IPS-20b (cell line): ENCODE data around the gene GUCA1A.
"Not testable (repeated sequence)": the region's sequence is repeated elsewhere in the genome, so short reads cannot be mapped to it uniquely, and the experiment has no call there.

Experiments
- H3K27ac ChIP-seq: one replicate; pipeline ENCODE4 v1.5.1; 2013; ENCODE audit warnings: low read length
- H3K27me3 ChIP-seq: 2 replicates; pipeline ENCODE4 v1.6.1; 2013; ENCODE audit warnings: mild to moderate bottlenecking, low read length, inconsistent platforms; ENCODE audit not compliant: insufficient read depth
- H3K36me3 ChIP-seq: 2 replicates; pipeline ENCODE4 v1.6.1; 2013; ENCODE audit warnings: low read depth, mild to moderate bottlenecking, inconsistent platforms, low read length, moderate library complexity; ENCODE audit not compliant: insufficient read depth
- H3K4me1 ChIP-seq: 2 replicates; pipeline ENCODE4 v1.6.1; 2013; ENCODE audit warnings: mild to moderate bottlenecking, control low read depth, inconsistent platforms, low read length, moderate library complexity; ENCODE audit not compliant: insufficient read depth
- H3K4me3 ChIP-seq: 2 replicates; pipeline ENCODE4 v1.5.1; 2013; ENCODE audit warnings: mild to moderate bottlenecking, low read length, inconsistent platforms
- H3K9ac ChIP-seq: 2 replicates; pipeline ENCODE4 v1.6.1; 2013; ENCODE audit warnings: low read depth, mild to moderate bottlenecking, inconsistent platforms, low read length, moderate library complexity
- H3K9me3 ChIP-seq: 2 replicates; pipeline ENCODE4 v1.6.1; 2013; ENCODE audit warnings: mild to moderate bottlenecking, low read depth, low read length, inconsistent platforms; ENCODE audit not compliant: insufficient read depth

The GUCA1A gene

DNA sequence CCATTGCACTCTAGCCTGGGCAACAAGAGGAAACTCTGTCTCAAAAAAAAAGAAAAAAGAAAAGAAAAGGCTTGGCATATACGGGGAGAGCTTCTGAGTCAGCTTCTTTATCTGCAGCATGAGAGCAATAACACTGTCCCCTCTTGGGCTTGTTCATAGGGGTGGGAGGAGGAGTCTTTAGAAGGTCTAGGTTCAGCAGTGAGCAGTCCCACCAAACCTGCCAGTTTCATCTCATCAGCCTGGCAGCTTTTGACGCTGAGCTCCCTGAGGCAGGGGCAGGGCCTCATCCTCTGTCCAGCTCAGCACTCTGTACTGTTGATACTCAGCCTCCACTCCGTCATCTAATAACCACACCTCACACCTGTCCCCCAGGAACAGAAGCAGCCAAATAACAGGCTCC, 25.1 kb upstream of the GUCA1A start:
- Histone ChIP-seq H3K9ac (no peak overlapping the region), H3K9me3 (no peaks in the 10 kb centered on the region), H3K4me3 (no peak overlapping the region), H3K27ac (no peak overlapping the region), H3K36me3 (no peaks in the 10 kb centered on the region), H3K4me1 (peaks cover 6% of the 10 kb centered on the region; the same call in 1 of the 2 replicates), H3K27me3 (peaks cover 5% of the 10 kb centered on the region; the same call in 1 of the 2 replicates)

DNA sequence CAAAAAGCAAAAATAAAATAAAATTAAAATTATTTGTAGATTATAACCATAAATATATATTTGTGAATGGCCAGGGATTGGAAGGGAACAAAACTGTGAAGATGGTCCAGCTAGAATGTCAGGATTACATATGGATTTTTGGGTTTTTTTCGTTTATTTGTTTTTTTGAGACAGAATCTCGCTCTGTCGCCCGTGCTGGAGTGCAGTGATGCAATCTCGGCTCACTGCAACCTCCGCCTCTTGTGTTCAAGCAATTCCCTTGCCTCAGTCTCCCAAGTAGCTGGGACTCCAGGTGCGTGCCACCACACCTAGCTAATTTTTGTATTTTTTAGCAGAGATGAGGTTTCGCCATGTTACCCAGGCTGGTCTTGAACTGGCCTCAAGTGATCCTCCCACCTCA, 22.9 kb upstream of the GUCA1A start:
- Histone ChIP-seq H3K36me3 (no peaks in the 10 kb centered on the region), H3K9me3 (no peaks in the 10 kb centered on the region), H3K4me1 (peaks cover 6% of the 10 kb centered on the region; the same call in 1 of the 2 replicates), H3K27me3 (no peaks in the 10 kb centered on the region; the same call in 1 of the 2 replicates), H3K9ac (no peak overlapping the region), H3K4me3 (no peak overlapping the region), H3K27ac (no peak overlapping the region)

DNA sequence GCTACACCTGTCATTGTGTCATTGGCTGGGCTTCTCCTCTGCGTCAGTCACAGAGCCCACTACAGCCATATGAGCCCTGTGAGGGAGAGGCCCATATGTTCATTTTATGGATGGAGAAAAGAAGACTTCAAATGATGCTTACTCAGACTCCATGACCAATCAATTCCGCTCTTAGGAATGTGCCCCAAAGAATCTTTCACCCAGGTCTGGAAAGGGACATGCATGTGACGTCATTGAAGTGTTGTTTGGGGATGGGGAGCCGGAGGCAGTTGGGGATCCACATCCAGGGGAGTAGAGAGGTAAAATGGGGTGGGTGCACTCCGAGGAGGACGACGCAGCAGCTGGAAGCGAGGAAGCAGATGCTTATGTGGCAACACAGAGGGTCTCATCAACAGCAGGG, 21.1 kb upstream of the GUCA1A start:
- Histone ChIP-seq H3K27me3 (no peaks in the 10 kb centered on the region; the same call in 1 of the 2 replicates), H3K36me3 (no peaks in the 10 kb centered on the region), H3K4me1 (peaks cover 10% of the 10 kb centered on the region; the same call in 1 of the 2 replicates), H3K9ac (no peak overlapping the region), H3K4me3 (no peak overlapping the region), H3K27ac (no peak overlapping the region), H3K9me3 (no peaks in the 10 kb centered on the region)

DNA sequence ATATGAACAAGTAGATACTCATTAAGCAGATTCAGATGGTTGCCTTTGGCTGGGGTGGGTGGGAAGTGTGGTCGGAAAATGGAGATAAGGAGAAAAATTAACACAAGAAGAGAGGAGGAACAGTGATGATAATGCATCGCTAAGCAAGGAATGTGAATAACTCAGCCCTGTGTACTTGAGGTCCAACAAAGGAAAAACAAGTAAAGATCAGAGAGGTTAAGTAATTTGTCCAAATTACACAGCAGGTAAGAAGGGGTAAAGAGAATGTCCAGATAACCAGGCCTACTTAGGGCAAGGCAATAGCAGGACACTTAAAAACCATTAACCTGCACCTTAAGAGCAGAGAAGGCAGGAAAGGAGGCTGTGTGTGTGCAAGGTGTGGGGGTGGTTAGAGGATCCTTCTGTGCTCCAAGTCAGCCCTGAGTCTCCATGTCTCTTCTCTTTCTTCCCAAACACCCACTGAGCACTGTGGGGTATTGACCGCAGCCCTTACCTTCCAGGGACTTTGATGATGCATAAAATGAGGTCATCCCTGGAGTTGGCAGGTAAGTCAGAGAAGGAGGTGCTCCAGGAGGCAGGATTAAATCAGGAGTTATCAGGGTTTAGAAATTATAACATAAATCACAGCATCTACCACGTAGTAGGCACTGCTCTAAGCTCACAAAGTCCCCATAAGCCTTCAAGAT, 20.5 kb upstream of the GUCA1A start:
- peaks cover 10% of the 10 kb centered on the region; the same call in 1 of the 2 replicates for H3K4me1 ChIP-seq
- not testable (repeated sequence) for H3K27me3 ChIP-seq, H3K4me3 ChIP-seq, H3K27ac ChIP-seq, H3K9me3 ChIP-seq, H3K9ac ChIP-seq, H3K36me3 ChIP-seq

DNA sequence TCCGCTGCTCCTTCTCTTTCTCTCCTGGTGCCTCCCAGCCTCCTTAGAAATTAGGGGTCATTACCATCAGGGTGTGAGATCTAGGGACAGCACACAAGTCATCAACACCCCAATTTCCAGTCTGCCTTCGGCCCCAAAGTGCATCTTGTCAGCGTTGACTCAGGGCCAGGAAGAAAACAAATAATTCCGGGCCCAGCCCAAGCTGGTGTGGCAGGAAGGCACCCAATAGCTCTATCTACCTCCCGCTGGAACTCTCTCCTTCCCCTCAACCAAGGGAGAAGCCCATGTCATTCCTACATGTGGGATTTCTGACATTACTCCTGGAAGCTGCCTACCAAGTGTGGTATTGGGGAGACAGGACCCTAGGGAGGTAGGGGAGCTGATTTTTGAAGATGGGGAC, 19.2 kb upstream of the GUCA1A start:
- H3K9ac ChIP-seq = no peak overlapping the region
- H3K9me3 ChIP-seq = no peaks in the 10 kb centered on the region
- no peaks in the 10 kb centered on the region for H3K36me3 ChIP-seq
- peaks cover 2% of the 10 kb centered on the region; the same call in 1 of the 2 replicates for H3K27me3 ChIP-seq
- no peak overlapping the region for H3K4me3 ChIP-seq
- H3K4me1 ChIP-seq = peaks cover 10% of the 10 kb centered on the region; the same call in 1 of the 2 replicates
- H3K27ac ChIP-seq = no peak overlapping the region

DNA sequence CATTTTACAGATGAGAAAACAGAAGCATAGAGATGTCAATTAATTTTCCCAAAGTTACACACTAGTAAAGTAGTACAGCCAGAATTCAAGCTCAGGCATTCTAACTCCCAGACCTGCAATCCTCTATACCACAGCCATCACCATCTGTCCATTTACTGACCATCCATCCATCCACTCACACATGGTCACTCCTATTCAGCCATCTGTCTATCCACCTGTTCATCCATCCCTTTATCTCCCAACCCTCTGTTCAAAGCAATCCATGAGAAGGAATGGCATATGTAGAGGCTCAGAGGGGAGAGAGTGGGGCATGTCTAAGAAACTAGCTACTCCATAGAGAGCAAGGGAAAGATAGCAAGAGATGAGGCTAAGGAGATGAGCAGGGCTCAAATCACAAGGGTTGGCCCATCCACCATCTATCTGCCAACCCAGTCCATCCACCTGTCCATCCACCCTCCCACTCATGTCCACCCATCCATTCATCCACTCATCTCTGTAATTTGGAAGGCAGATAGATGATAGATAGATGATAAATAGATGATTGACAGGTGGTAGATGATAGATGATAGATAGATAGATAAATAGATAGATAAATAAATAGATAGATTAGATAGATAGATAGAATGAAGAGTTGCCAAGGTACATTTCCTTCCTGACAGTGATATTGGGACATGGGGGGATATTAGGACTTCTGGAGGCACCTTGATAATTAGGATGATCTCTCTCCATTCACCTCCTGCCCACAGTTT, 18.5 kb upstream of the GUCA1A start:
- no peak overlapping the region for H3K9ac ChIP-seq
- no peaks in the 10 kb centered on the region for H3K9me3 ChIP-seq
- H3K36me3 ChIP-seq = no peaks in the 10 kb centered on the region
- H3K27ac ChIP-seq = no peak overlapping the region
- H3K27me3 ChIP-seq = peaks cover 5% of the 10 kb centered on the region; the same call in 1 of the 2 replicates
- H3K4me3 ChIP-seq = no peak overlapping the region
- H3K4me1 ChIP-seq = peaks cover 10% of the 10 kb centered on the region; the same call in 1 of the 2 replicates

DNA sequence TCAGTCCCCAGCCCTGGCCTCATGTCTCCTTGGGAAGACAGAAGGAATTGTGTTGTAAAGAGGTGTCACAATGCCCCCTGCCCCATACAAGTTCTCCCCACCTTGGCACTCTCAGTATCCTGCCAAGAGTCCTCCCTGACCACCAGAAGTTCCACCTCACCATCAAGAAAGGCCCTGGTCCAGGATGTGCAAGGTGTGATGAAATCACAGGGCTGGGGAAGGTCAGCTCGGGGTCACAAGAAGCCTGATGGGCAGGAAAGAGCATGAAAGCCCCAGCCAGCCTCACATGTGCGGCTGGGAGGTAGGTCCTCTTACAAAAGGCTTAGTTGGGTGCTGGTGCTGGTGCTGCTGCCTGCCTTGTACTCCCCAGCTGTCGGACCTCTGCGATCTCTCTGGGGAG, 17.9 kb upstream of the GUCA1A start:
- Histone ChIP-seq H3K9me3 (no peaks in the 10 kb centered on the region), H3K9ac (no peak overlapping the region), H3K27me3 (peaks cover 7% of the 10 kb centered on the region), H3K27ac (no peak overlapping the region), H3K4me3 (no peak overlapping the region), H3K36me3 (no peaks in the 10 kb centered on the region), H3K4me1 (peaks cover 10% of the 10 kb centered on the region; the same call in 1 of the 2 replicates)

DNA sequence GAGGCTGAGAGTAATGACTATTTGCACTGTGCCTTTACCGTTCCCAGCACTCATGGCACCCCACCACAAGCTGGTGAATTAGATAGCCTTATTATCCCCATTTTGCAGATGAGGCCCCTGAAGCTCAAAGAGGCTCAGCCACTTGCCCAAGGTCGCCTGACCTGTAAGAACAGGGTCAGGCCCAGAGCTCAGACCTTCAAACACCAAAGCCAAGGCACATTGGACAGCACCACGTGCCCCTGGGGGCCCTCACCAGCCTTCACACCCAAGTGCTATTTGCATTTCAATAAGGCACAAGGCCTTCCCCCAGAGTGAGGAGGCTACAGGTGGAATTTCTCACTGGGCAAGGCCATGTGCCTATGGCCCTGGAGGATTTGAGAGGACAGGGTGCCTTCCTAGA, 16.5 kb upstream of the GUCA1A start:
- Histone ChIP-seq H3K4me1 (peaks cover 10% of the 10 kb centered on the region; the same call in 1 of the 2 replicates), H3K36me3 (no peaks in the 10 kb centered on the region), H3K27ac (no peak overlapping the region), H3K27me3 (peaks cover 9% of the 10 kb centered on the region), H3K9ac (no peak overlapping the region), H3K4me3 (no peak overlapping the region), H3K9me3 (no peaks in the 10 kb centered on the region)

DNA sequence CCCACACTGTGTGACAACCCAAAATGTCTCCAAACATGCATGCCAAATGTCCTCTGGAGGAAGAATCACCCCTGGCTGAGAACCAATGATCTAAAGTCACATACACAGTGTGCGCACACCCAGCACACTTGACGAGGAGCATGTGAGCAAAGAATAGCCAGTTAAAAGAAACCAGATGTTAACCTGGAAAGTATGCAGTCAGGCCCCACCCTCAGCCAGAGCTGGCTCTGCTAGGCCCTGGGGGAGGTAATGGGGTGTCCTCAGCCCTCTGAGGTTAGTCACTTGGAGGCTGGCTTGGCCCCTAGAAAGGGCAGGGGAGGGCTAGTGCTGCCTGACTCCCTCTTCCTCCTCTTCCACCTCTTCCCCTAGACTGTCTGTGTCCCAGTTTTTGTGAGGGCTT, 15.2 kb upstream of the GUCA1A start:
- Histone ChIP-seq H3K4me3 (no peak overlapping the region), H3K27me3 (peaks cover 9% of the 10 kb centered on the region), H3K9me3 (no peaks in the 10 kb centered on the region), H3K36me3 (no peaks in the 10 kb centered on the region), H3K4me1 (peaks cover 9% of the 10 kb centered on the region; the same call in 1 of the 2 replicates), H3K27ac (no peak overlapping the region), H3K9ac (no peak overlapping the region)

DNA sequence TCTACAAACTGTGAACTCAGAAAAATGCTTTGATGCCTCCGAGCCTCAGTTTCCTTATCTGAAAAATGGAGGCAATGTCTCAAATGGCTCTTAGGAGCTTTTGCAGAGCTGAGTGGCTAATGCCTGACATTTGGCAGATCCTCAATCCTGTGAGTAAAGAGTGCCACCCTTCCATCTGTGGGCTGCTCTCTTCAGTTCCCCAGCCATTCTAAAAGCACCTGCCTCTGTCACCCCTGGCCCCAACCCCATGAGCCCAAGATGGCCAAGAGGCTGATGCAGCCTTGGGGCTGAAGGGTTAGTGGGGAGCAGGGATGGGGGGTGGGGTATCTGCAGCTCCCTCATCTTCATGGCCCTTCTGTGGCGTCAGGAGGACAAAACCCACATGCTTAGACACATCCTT, 14.5 kb upstream of the GUCA1A start:
- Histone ChIP-seq H3K9me3 (no peaks in the 10 kb centered on the region), H3K27me3 (peaks cover 9% of the 10 kb centered on the region), H3K36me3 (no peaks in the 10 kb centered on the region), H3K4me3 (no peak overlapping the region), H3K4me1 (peaks cover 9% of the 10 kb centered on the region; the same call in 1 of the 2 replicates), H3K9ac (no peak overlapping the region), H3K27ac (no peak overlapping the region)

DNA sequence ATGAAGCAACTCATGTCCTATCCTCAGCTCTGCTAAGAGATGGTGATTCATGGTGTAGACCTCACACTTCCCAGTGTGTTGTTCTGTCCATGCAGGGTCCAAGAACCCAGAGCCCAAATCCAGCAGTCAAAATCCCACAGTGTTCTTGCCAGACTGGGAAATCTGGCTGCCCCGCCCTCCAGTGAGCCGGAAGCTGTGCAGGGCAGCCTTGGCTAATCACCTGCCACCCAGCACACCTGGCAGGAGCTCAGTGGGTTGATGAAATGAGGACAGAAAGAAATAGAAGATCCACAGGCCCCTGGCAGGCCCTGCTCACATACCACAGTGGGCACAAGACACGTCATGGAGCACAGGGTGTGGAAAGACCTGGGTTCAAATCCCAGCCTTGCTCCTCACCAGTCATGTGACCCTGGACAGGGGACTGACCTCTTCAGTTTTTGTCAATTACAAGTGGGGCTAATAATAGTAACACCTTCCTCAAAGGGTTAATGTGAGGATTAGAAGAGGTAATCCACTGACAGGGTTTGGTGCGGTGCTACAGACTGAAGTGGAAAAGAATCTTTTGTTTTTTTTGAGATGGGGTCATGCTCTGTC, 13.6 kb upstream of the GUCA1A start:
- Histone ChIP-seq H3K27ac (no peak overlapping the region), H3K27me3 (peaks cover 9% of the 10 kb centered on the region), H3K9ac (no peak overlapping the region), H3K4me1 (peaks cover 9% of the 10 kb centered on the region; the same call in 1 of the 2 replicates), H3K9me3 (no peaks in the 10 kb centered on the region), H3K36me3 (no peaks in the 10 kb centered on the region), H3K4me3 (no peak overlapping the region)
